Stimulated activated naive CD8-positive, alpha-beta T cell treated with anti-CD3 and anti-CD28 coated beads, Interleukin-15, Interleukin-2, amounts not matched to agents 100 U/mL and 50 U/mL, for 24 hours (primary cell): Measurements from ENCODE around the gene PUS1.
"Not testable (repeated sequence)": the region's sequence is repeated elsewhere in the genome, so short reads cannot be mapped to it uniquely, and the experiment has no call there.

Source experiments
- ATAC-seq: fragments of 150-1000 bp; cut with Tn5 transposase; one replicate; pipeline ENCODE4 v1.10.0; 2021
- DNase-seq: peaks from one replicate; pipeline ENCODE4 v3.0.0; 2021

Gene PUS1

GRCh38 chr12:131939007-131939406 is 9.9 kb downstream of the PUS1 start:
- DNase-seq (no peak), ATAC-seq (no peak)

- ATAC-seq (no peak), DNase-seq (no peak)
These were observed 11.1 kb downstream of the PUS1 start for GRCh38 chr12:131940141-131940547.

GRCh38 chr12:131941116-131941986 is 12.3 kb downstream of the PUS1 start:
- DNase-seq (no peak), ATAC-seq (no peak)

- DNase-seq (no peak), ATAC-seq (no peak)
These were observed 12.9 kb downstream of the PUS1 start for GRCh38 chr12:131941987-131942341.

- DNase-seq, result no peak
- no peak for ATAC-seq
These were observed 13.6 kb downstream of the PUS1 start for GRCh38 chr12:131942671-131943070.

- ATAC-seq (no peak), DNase-seq (no peak)
These were observed 14.3 kb downstream of the PUS1 start for GRCh38 chr12:131943389-131943788.

- ATAC-seq (no peak), DNase-seq (no peak)
These were observed 14.8 kb downstream of the PUS1 start for GRCh38 chr12:131943876-131944275.

GRCh38 chr12:131944601-131945251 is 15.7 kb downstream of the PUS1 start:
- ATAC-seq (no peak), DNase-seq (no peak)

- ATAC-seq (no peak), DNase-seq (no peak)
These were observed 17.7 kb downstream of the PUS1 start for GRCh38 chr12:131946757-131947156.

GRCh38 chr12:131947482-131948027 is 18.5 kb downstream of the PUS1 start:
- ATAC-seq (no peak), DNase-seq (no peak)

- DNase-seq, result no peak
- no peak for ATAC-seq
These were observed 19.2 kb downstream of the PUS1 start for GRCh38 chr12:131948166-131948712.

GRCh38 chr12:131948713-131949430 is 19.8 kb downstream of the PUS1 start:
- DNase-seq, ATAC-seq: not testable (repeated sequence)

GRCh38 chr12:131949431-131950181 is 20.5 kb downstream of the PUS1 start, which contains the start of gene EP400:
TSS of gene EP400 (plus strand) at chr12:131949942. CDS start at chr12:131960620, 10,678 bp downstream.
- DNase-seq, result peak; percentile 97
- ATAC-seq, result peak; percentile 98

GRCh38 chr12:131950182-131950913 is 21.3 kb downstream of the PUS1 start:
- ATAC-seq (peak; percentile 7), DNase-seq (peak; percentile 55)

GRCh38 chr12:131953810-131954209 is 24.7 kb downstream of the PUS1 start:
- ATAC-seq, DNase-seq: not testable (repeated sequence)

- not testable (repeated sequence) for DNase-seq, ATAC-seq
These were observed 25.4 kb downstream of the PUS1 start for GRCh38 chr12:131954460-131954859.

- no peak for DNase-seq
- ATAC-seq, result no peak
These were observed 30.0 kb downstream of the PUS1 start for GRCh38 chr12:131959116-131959515.

- ATAC-seq (peak; percentile 41), DNase-seq (no peak)
These were observed 30.8 kb downstream of the PUS1 start for GRCh38 chr12:131959641-131960589.

GRCh38 chr12:131960590-131961325 is 31.7 kb downstream of the PUS1 start:
- DNase-seq, ATAC-seq: not testable (repeated sequence)
